GM10847 (cell line): ENCODE data around the gene MAGEF1.

Experiments used
- POLR2A ChIP-seq: IDR thresholded peaks from 2 replicates; pipeline ENCODE4 v1.6.1; 2011; ENCODE audit not compliant: insufficient read length; ENCODE audit errors: extremely low read depth

Gene MAGEF1

DNA sequence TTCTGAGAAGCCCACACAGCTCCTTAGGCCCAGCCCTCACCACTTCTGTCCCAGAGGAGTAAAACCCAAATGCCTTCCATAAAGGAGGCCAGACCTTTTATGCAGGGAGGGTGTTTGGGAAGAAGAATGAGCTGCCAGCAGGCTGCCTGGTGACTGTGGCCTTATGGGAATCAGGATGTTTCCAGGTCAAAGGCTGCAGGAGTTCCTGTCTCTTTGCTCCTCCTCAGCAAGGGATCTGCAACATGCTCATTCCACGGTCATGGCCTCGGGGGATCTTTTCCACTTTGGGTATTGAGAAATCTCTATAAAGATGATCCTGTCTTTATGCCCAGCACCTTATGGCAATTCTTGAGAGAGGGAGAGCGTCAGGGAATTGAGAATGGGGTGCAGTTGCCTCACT is 25.2 kb upstream of the MAGEF1 start:
- no peak for TF ChIP-seq POLR2A

DNA sequence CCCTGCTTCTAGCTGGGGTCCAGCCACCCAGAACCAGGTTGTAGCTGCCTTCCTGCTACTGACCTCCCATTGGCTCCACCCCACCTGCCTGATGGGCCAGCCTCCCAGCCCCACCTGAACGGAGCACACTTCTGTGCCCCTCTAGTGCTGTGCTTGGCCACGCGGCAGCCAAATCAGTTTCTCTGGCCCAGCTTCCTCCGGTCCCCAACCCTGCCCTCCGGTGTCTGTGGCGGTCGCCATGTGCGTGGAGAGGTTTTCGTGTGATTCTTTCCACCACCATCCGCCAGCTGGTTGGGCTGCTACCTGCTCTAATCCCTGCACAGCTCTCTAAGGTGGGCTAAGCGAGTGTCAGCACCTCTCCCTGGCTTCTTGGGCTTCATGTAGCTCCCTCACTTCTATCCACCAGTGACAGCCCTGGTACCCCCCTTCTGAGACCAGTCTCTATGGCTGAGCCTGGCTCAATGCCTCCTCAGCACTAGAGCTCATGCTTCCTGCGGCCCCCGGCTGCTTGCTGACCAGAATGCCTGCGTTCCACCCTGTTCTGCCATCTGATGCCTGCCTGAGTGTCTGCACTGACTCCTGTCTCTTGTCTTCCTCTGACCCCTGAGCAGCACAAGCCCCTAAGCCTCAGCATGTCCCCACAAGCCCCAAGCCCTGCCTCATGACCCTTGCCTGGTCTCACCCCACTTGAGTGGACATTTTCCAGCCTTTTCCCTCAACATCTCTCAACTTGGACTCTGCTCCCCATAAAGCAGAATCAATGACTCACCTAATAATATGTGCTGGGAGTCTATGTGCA is 23.2 kb upstream of the MAGEF1 start:
- no peak for TF ChIP-seq POLR2A

DNA sequence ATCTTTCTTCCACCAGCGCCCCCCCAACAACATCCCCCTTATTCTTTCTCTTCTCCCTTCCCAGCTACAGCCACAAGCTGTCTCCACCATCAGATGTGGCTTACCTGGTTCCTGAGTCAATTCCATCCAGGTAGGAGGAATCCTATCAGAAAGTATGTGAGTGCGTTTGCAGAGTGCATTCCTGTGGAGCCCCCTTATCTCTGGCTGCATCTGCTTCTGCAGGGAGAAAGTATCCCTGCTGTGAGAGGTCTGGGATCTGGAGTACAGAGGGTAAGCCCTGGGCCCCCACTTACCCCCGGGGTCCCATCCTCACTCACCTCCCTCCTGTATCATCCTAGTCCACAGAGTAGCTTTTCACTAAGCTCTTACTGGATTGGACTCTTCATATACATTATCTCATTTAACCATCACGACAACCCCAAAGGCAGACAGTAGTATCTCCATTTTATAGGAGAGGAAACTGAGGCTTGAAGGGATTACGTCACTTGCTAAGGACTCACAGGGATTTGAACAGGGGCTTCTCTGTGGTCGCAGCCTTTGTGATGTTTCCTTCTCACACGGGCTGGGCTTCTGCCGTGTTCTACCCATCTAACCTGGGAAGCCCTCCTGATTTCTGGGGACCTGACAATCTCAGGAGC is 22.2 kb upstream of the MAGEF1 start:
- TF ChIP-seq POLR2A: no peak

DNA sequence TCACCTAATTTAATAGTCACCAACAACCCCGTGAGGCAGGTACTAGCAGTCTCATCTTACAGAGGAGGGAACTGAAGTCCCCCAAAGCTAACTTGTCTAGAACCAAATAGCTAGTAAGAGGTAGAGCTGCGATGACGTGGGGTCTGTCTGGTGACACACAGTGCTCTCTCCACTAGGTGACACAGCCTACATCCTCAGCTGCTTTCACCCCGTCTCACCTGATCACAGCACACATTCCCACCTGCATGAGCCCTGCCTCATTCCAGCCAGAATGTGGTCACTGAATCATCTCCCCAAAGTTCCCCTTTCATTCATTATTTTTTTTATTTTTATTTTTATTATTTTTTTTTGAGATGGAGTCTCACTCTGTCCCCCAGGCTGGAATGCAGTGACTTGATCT is 21.3 kb upstream of the MAGEF1 start:
- no peak for TF ChIP-seq POLR2A

DNA sequence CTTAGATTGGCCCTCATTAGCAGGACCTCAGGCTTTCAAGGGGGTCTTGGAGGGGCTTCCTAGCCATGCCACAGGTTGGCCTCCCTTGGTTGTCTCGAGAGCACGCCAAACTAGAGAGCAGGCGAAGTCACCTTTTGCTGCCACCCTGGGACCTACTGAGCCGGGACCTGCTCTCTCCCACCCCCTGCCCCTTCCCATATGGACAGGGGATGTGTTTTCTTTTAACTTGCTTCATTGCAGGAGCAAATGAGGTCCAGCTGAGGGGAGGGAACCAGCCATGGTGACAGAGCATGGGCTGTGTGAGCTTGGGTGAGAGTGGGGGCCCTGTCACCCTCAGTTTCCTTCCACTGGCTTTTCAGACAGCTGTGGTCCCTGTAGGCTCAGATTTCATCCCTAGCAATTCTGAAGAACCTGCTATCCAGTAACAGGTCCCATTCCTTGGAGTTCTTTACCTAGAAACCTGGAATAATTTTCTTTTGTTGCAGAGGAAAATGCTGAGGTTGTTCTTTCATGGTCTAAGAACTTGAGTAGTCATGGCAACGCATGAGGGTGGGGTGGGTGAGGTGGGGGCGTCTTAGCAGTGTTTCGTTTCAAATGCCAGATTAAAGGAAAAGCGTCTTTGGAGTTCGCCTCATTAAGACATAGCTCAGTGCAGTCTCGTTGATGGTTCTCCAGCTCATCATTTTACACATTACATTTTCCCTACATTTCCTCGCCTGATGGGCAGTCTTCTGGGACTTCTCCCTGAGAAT is 20.1 kb upstream of the MAGEF1 start:
- no peak for TF ChIP-seq POLR2A

DNA sequence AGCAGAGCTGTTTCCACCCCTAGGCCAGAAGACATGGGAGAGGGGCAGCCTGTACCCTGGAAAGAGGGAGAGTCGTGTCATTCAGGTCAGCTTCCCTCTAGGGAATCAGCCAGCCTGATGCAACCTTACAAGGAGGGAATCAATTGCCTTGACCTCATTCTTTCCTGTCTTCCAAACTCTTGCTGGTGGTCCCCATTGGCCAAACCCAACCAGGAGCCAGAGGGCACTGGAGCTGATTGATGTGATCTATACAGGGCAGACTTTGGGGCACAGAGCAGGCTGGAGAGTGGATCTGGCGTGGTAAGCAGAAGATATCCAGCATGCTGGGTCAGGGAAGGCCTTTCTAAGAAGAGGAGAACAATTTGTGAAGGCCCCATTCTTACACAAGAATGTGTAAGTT is 19.1 kb upstream of the MAGEF1 start:
- TF ChIP-seq POLR2A: no peak

DNA sequence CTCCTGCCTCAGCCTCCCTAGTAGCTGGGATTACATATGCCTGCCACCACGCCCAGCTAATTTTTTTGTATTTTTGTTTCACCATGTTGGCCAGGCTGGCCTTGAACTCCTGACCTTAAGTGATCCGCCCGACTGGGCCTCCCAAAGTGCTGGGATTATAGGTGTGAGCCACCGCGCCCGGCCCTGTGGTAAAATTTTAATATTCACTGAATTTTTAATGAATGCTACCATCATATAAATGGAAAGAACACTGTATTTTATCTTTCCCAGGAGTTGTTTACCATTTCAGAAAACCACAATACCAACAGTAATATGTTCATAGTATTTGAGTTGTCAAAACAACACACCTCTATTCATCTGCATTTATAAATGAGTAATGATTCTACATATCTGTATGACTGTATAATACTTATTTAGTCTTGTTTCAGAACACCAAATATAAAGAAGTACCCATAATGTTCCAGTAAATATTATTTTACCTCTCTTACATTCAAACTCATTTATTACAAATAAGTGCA is 16.2 kb upstream of the MAGEF1 start:
- no peak for TF ChIP-seq POLR2A

DNA sequence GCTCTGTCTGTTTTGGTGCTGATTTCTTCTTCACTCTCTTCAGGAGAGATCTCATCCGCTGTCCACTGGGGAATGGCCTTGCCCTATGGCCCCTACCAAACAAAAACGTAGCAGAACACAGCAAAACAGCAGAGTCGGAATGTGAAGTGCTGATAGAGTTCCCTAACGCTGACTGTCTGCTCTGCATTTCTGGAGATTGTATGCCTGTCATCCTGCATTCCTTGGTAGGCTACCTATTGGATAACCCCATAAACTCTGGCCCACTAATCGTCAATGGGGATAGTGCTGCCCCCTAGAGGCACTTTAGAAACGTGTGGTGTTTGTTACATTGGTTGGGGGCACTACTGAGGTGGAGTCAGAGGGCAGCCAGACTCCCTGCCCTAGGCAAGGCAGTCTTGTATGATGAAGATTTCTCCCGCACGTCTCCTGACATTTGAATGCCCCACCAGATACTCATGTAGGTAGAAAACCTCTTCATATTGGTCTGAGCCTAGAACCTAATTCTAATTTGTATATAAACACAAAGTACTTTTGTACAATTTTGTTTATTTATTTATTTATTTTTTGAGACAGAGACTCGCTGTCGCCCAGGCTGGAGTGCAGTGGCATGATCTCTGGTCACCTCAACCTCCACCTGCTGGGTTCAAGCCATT is 15.6 kb upstream of the MAGEF1 start:
- TF ChIP-seq POLR2A: no peak

DNA sequence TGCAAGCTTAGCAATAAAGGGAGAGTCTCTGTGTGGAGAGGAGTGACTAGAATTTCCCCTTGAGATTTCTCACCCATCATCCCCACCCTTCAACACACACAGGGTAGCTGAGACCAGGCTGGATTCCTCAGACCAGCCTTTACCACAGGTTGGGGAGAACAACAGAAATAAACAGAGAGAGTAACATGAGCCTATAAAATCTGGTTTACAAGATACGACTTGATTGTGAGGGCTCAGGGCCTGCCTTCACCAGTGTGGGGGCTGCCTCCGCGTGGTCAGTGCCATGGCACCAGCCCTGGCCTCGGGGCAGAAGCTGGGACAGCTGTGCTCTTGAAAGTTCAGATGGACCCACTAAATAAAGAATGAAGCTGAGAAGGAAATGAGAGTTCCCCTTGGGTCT is 14.6 kb upstream of the MAGEF1 start:
- no peak for TF ChIP-seq POLR2A

DNA sequence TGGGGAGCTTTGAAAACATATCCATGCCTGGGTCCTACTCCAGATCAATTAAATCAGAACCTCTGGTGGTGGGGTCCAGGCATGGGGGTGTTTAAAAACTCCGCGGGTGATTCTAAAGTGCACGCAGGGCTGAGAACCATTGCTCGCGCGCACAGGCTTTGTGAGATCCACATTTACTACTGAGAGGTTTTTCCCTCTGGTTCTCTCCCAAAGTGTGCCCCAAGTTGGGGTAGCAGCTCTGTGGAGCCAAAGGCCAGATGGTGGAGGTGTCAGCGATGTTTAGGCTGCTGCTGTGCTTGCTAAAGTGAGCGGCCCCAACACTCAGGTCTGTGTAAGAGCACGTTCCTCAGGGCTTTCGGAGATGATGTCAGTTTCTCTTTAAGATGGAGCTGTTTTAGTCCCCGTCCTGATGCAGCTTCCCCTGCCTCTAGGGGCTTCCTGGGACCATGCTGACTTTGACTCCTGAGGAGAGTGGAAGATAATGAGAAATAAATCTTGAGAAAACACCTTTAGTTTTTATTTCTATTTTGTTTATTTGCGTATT is 13.4 kb upstream of the MAGEF1 start:
- no peak for TF ChIP-seq POLR2A

DNA sequence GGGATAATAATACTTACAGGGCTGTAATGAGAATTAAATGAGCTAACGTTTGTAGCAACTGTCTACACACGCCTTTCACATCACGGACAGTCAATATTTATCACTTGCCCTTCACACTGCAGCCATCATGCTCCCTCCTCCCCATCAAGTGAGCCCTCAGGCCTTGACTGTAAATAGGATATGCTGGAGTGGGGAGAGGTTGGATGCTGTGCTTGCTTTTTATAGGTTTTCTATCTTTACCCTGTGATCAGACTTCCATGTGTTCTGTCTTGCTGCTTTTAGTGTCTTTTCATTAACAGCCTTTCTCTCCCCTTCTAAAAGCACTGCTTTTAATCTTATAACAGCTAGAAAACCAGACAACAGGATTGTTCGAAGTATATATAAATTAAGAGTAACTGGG is 12.8 kb upstream of the MAGEF1 start:
- no peak for TF ChIP-seq POLR2A

DNA sequence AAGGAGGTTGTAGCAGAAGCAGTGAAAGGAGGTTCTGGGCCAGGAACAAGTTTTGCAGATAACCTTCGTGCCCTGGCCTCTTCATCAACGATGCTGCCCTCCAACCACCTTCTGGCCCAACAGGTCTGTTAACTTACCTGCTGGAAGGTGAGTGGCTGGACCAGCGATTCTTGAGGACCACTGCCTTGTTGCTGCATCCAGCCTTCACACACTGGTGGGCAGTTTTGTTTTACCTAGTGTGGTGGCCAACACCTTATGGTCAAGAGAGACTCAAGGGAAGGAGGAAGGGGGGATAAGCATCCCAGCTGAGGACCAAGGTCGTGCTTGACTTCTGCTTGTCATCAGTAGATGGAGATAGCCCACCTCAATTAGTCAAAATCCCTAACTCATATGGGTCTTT is 7.8 kb upstream of the MAGEF1 start:
- TF ChIP-seq POLR2A: no peak

DNA sequence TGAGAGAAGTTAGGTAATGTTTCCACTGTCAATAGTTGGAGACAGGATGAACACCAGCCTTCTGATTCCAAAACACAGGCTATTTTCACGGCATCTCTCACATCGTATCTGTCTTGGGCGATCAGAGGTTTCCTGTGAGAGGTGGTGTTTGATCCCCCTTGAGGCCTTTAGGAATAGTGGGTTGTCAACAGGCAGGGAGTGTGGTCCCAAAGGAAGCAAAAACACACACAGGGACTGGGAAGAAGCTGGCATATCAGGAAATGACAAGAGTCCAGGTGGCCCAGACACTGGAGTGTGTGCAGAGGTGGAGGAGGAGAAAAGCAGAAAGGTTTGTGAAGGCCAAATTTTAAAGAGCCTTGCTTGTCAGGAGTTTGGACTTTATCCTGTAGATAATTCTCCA is 6.6 kb upstream of the MAGEF1 start:
- no peak for TF ChIP-seq POLR2A

DNA sequence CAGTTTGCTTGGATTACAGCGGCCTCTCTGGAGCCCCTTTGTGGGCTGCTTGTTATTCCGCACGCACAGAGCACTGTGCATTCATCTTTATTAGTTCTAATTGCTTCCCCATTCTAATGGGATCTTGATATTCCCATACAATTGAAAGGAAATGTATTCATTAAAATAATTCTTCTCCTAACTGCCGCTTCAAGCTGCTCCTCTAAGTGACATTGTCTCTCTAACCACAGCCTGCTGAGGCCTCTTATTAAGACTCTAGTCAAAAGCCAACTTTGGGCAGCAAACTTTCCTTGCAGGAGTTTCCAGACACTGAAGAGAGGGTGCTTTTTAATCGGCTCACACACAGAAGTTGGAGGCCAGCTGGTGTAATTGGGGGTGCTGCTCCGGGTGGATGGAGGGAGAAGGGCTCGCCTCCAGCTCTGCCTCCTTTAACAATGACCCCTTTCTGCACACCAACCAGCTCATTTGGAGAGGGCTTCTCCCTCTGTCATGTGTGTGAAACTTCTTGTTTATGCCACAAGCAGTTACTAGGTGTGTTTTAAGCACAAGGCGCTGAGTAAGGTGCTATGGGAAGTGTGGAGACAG is 5.6 kb upstream of the MAGEF1 start:
- TF ChIP-seq POLR2A: no peak

DNA sequence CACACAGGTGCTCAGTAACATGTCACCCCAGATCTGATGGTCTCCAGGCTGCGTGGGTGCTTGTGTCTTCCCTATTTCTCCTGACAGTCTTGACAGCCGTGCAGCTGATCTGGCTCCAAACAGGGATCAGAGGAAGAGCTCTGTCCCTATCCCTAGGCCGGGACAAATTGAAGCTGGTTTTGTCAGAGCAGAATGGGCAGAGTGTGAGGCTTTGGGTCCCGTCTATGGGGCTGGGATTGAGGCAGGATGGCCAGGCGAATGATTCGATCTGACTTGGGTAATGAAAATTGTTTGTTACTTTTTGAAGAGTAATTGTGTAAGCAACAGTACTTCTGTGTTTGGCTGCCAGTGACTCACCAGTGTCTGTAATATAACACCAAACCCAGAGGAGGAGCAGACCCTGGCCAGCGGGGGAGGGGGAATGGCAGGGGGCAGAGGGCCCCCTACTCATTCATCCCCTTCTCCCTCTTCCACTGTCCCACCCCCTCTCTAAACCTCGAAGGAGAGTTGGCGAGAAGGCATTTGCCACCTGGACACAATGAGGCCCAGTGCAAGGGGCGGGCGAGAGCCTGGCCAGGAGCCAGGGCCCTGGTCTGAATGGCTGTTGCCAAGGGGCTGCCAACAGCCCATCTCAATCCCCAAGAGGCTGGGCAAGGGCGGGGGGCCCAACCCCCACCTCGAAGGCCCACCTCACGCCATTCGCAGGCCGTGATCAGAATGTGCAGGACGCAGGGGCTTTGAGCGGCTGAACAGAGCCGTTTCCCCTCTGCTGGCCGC is 4.9 kb upstream of the MAGEF1 start:
- TF ChIP-seq POLR2A: no peak
